GM12801 (cell line): ENCODE measurements around the gene TBPL2.

Source experiments
- TF ChIP-seq, protein P1 (sequence below): IDR thresholded peaks from one replicate; pipeline ENCODE4 v1.5.1; 2011; ENCODE audit warnings: control low read depth; ENCODE audit not compliant: insufficient read length; ENCODE audit errors: extremely low read depth

The TBPL2 gene

GRCh38 chr14:55440385-55440784 is at the start of gene TBPL2:
TBPL2 (minus strand) TSS chr14:55440616; CDS start chr14:55440449, 167 bp downstream.
- TF ChIP-seq, protein P1, sequence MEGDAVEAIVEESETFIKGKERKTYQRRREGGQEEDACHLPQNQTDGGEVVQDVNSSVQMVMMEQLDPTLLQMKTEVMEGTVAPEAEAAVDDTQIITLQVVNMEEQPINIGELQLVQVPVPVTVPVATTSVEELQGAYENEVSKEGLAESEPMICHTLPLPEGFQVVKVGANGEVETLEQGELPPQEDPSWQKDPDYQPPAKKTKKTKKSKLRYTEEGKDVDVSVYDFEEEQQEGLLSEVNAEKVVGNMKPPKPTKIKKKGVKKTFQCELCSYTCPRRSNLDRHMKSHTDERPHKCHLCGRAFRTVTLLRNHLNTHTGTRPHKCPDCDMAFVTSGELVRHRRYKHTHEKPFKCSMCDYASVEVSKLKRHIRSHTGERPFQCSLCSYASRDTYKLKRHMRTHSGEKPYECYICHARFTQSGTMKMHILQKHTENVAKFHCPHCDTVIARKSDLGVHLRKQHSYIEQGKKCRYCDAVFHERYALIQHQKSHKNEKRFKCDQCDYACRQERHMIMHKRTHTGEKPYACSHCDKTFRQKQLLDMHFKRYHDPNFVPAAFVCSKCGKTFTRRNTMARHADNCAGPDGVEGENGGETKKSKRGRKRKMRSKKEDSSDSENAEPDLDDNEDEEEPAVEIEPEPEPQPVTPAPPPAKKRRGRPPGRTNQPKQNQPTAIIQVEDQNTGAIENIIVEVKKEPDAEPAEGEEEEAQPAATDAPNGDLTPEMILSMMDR, result no peak

DNA sequence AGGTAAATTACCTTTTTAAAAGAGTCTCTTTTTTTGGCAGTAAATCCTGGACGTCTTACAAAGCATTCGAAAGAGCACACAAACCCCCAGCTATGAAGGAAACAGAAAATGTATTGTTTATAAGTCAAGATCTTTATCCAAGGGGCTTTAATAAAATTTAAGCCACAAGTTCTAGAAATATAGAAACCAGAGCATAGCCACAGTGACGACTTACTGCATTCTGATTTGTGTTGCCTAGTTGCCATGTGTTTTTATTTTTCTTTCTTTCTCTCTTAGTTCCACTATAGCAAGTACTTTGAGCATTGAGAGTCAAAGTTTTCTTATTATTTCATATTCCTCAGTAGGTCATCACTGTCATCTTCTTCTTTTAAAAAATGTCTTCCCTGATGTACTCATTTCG is 47.8 kb upstream of the TBPL2 start:
- TF ChIP-seq, protein P1, result no peak

- TF ChIP-seq, protein P1, result no peak
Observed at GRCh38 chr14:55482936-55483605, 42.7 kb upstream of the TBPL2 start.

DNA sequence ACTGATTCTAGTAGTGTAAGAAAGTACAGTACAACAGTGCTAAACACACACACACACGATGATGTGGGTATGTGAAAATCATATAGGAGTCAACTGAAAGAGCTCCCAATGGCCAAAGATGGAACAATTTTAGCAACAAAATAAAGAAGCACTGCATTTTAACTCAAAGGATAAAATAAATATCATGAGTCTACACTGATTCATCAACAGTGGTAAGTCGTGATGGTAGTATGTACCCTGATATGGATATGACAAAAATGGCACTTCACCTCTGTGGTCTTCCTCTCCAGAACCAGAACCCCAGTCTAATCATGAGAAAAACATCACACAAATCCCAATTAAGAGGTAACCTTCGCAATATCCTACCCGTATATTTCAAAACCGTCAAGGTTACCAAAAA is 41.4 kb upstream of the TBPL2 start:
- TF ChIP-seq, protein P1, result no peak

- TF ChIP-seq, protein P1, result no peak
Observed at GRCh38 chr14:55477680-55478079, 37.3 kb upstream of the TBPL2 start.

DNA sequence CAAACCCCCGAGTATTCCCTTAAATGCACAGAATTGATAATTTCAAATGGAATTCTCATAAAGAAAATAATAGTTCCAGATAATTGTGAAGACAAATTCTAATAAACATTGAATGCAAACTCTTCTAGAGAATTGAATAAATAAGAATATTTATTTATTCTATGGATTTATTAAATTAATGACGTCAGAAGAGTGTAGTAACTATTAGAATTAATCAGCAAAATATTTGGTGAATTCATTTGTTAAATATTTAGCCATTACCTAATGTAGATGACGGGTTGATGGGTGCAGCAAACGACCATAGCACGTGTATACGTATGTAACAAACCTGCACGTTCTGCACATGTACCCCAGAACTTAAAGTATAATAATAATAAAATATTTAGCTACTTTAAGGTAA is 33.4 kb upstream of the TBPL2 start:
- TF ChIP-seq, protein P1, result no peak

DNA sequence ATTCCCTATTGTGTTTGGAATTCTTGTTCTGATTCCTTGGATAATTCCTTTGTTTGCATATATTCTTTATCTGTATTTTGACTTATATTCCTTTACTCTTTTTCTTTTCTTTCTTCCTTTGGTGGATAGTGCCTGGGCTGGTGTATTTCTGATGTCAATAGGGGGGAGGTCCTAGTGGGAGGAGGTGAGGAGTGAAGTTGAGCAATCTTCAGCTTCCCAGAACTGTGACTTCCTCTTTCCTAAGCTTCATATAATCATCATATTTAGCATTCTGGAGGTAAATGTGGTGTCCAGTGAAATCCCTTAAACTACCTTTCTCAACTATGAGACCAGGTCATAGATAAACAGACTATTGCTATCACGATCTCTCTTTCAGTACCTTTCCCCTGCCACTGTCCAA is 29.6 kb upstream of the TBPL2 start:
- TF ChIP-seq, protein P1, result no peak
